Ectodermal cell (in vitro differentiated cells): ENCODE measurements around the gene PRKCD.
"Not testable (repeated sequence)": the region's sequence is repeated elsewhere in the genome, so short reads cannot be mapped to it uniquely, and the experiment has no call there.

Experiments
- H3K27ac ChIP-seq: 2 replicates; pipeline ENCODE4 v1.7.0; 2013; ENCODE audit warnings: mild to moderate bottlenecking, low read depth, low read length; ENCODE audit not compliant: insufficient read depth, poor library complexity, severe bottlenecking
- H3K27me3 ChIP-seq: 2 replicates; pipeline ENCODE4 v1.7.0; 2013; ENCODE audit warnings: mild to moderate bottlenecking, low read length; ENCODE audit not compliant: insufficient read depth, control insufficient read depth, poor library complexity, severe bottlenecking
- H3K36me3 ChIP-seq: one replicate; pipeline ENCODE4 v1.7.0; 2013; ENCODE audit warnings: low read length; ENCODE audit not compliant: control insufficient read depth, insufficient read depth
- H3K4me1 ChIP-seq: one replicate; pipeline ENCODE4 v1.7.0; 2013; ENCODE audit warnings: low read length; ENCODE audit not compliant: control insufficient read depth, insufficient read depth
- H3K4me3 ChIP-seq: 2 replicates; pipeline ENCODE4 v1.7.0; 2013; ENCODE audit warnings: low read depth, low read length, control low read depth; ENCODE audit not compliant: insufficient read depth
- H3K9me3 ChIP-seq: 2 replicates; pipeline ENCODE4 v1.7.0; 2013; ENCODE audit warnings: mild to moderate bottlenecking, low read length, moderate library complexity; ENCODE audit not compliant: control insufficient read depth
- WGBS, 2 experiments: methylation state at CpG; one replicate each; pipeline ENCODE4 v1.1.7; 2013; ENCODE audit warnings: missing lambda C conversion rate in 2 of 2; 5-methylcytosine and 5-hydroxymethylcytosine counted together

The PRKCD gene

GRCh38 chr3:53149006-53149690 lies 11.9 kb upstream of the PRKCD start:
- Histone ChIP-seq H3K27ac (no peak overlapping the region), H3K9me3 (no peaks in the 10 kb centered on the region), H3K27me3 (no peaks in the 10 kb centered on the region), H3K4me1 (no peaks in the 10 kb centered on the region), H3K4me3 (no peak overlapping the region), H3K36me3 (no peaks in the 10 kb centered on the region)
- 87 to 88% methylated on average over 12 to 13 of the region's 13 CpGs for WGBS, 2 experiments

- Histone ChIP-seq H3K27ac (no peak overlapping the region), H3K27me3 (no peaks in the 10 kb centered on the region), H3K4me1 (no peaks in the 10 kb centered on the region), H3K4me3 (no peak overlapping the region), H3K9me3 (no peaks in the 10 kb centered on the region), H3K36me3 (no peaks in the 10 kb centered on the region)
- WGBS, 2 experiments, result 91 to 95% methylated on average over 4 of the region's 4 CpGs
Measured at GRCh38 chr3:53149699-53150098, 11.3 kb upstream of the PRKCD start.

GRCh38 chr3:53150247-53151085 lies 10.5 kb upstream of the PRKCD start:
- Histone ChIP-seq H3K27ac (no peak overlapping the region), H3K4me3 (no peak overlapping the region), H3K27me3 (no peaks in the 10 kb centered on the region), H3K4me1 (no peaks in the 10 kb centered on the region), H3K9me3 (no peaks in the 10 kb centered on the region), H3K36me3 (no peaks in the 10 kb centered on the region)
- 89 to 93% methylated on average over 7 of the region's 7 CpGs for WGBS, 2 experiments

GRCh38 chr3:53151086-53151438 lies 9.9 kb upstream of the PRKCD start:
- H3K36me3 ChIP-seq, H3K9me3 ChIP-seq: not testable (repeated sequence)

GRCh38 chr3:53151465-53151864 lies 9.5 kb upstream of the PRKCD start:
- H3K27me3 ChIP-seq, result no peaks in the 10 kb centered on the region
- H3K4me3 ChIP-seq, result no peak overlapping the region
- 87 to 91% methylated on average over 5 of the region's 5 CpGs for WGBS, 2 experiments

More at GRCh38 chr3:53151086-53151438, 9.9 kb upstream of the PRKCD start:
- not testable (repeated sequence) for H3K27me3 ChIP-seq, H3K4me1 ChIP-seq, H3K27ac ChIP-seq, H3K4me3 ChIP-seq
- 93 to 97% methylated on average over 9 of the region's 9 CpGs for WGBS, 2 experiments

GRCh38 chr3:53151870-53152660 lies 8.9 kb upstream of the PRKCD start:
- WGBS, 2 experiments, result 91 to 93% methylated on average over 20 of the region's 20 CpGs
- Histone ChIP-seq H3K9me3 (no peaks in the 10 kb centered on the region), H3K4me3 (no peak overlapping the region), H3K36me3 (no peaks in the 10 kb centered on the region), H3K27ac (no peak overlapping the region), H3K27me3 (no peaks in the 10 kb centered on the region), H3K4me1 (no peaks in the 10 kb centered on the region)

More at GRCh38 chr3:53151465-53151864, 9.5 kb upstream of the PRKCD start:
- H3K4me1 ChIP-seq, result no peaks in the 10 kb centered on the region
- H3K27ac ChIP-seq, result no peak overlapping the region
- H3K9me3 ChIP-seq, result no peaks in the 10 kb centered on the region
- no peaks in the 10 kb centered on the region for H3K36me3 ChIP-seq

- H3K4me1 ChIP-seq, result no peaks in the 10 kb centered on the region
- H3K9me3 ChIP-seq, result no peaks in the 10 kb centered on the region
- no peak overlapping the region for H3K4me3 ChIP-seq
- H3K36me3 ChIP-seq, result no peaks in the 10 kb centered on the region
- WGBS, 2 experiments, result 89 to 92% methylated on average over 3 of the region's 3 CpGs
- no peaks in the 10 kb centered on the region for H3K27me3 ChIP-seq
- no peak overlapping the region for H3K27ac ChIP-seq
Measured at GRCh38 chr3:53153264-53153823, 7.7 kb upstream of the PRKCD start.

- no peaks in the 10 kb centered on the region for H3K36me3 ChIP-seq
- H3K4me3 ChIP-seq, result no peak overlapping the region
- no peaks in the 10 kb centered on the region for H3K9me3 ChIP-seq
- H3K27ac ChIP-seq, result no peak overlapping the region
- H3K4me1 ChIP-seq, result peaks cover under 1% of the 10 kb centered on the region
- H3K27me3 ChIP-seq, result no peaks in the 10 kb centered on the region
- 84 to 89% methylated on average over 5 of the region's 6 CpGs for WGBS, 2 experiments
Measured at GRCh38 chr3:53153980-53154379, 7.0 kb upstream of the PRKCD start.

GRCh38 chr3:53154881-53155285 lies 6.1 kb upstream of the PRKCD start:
- Histone ChIP-seq H3K27me3 (peaks cover 4% of the 10 kb centered on the region), H3K36me3 (no peaks in the 10 kb centered on the region), H3K4me3 (no peak overlapping the region), H3K27ac (no peak overlapping the region), H3K4me1 (peaks cover 9% of the 10 kb centered on the region), H3K9me3 (no peaks in the 10 kb centered on the region)
- WGBS, 2 experiments, result 90 to 91% methylated on average over 4 of the region's 4 CpGs

GRCh38 chr3:53155760-53156159 lies 5.2 kb upstream of the PRKCD start:
- H3K9me3 ChIP-seq, result no peaks in the 10 kb centered on the region
- H3K36me3 ChIP-seq, result no peaks in the 10 kb centered on the region
- H3K4me1 ChIP-seq, result peaks cover 14% of the 10 kb centered on the region
- peaks cover 12% of the 10 kb centered on the region for H3K27me3 ChIP-seq
- no peak overlapping the region for H3K27ac ChIP-seq
- WGBS, 2 experiments, result 89 to 90% methylated on average over 6 of the region's 6 CpGs
- H3K4me3 ChIP-seq, result no peak overlapping the region
